GM18511 (cell line): ENCODE measurements around the gene VTN.
A peak's percentile ranks its signal among the peaks of the same experiment; 100 is the strongest.
"Not testable (repeated sequence)": the region's sequence is repeated elsewhere in the genome, so short reads cannot be mapped to it uniquely, and the experiment has no call there.

ENCODE experiments used
- ATAC-seq: cut with Tn5 transposase; IDR thresholded peaks from one replicate; pipeline ENCODE4 v1.9.1; 2021; ENCODE audit warnings: mild to moderate bottlenecking, moderate library complexity; ENCODE audit not compliant: unreplicated experiment

The VTN gene

GRCh38 chr17:28344011-28344410, 26.1 kb downstream of the VTN start:
- no peak for ATAC-seq

- ATAC-seq: no peak
Observed at GRCh38 chr17:28343491-28343932, 26.6 kb downstream of the VTN start.

GRCh38 chr17:28342313-28342712, 27.8 kb downstream of the VTN start:
- no peak for ATAC-seq

- ATAC-seq: no peak
Observed at GRCh38 chr17:28341516-28341915, 28.6 kb downstream of the VTN start.

- no peak for ATAC-seq
Observed at GRCh38 chr17:28340374-28340773, 29.7 kb downstream of the VTN start.

- no peak for ATAC-seq
Observed at GRCh38 chr17:28339431-28339830, 30.7 kb downstream of the VTN start.

- ATAC-seq: not testable (repeated sequence)
Observed at GRCh38 chr17:28338769-28339212, 31.3 kb downstream of the VTN start.

- no peak for ATAC-seq
Observed at GRCh38 chr17:28338056-28338768, 31.9 kb downstream of the VTN start.

- no peak for ATAC-seq
Observed at GRCh38 chr17:28335959-28336871, 33.9 kb downstream of the VTN start.

- peak; percentile 97 for ATAC-seq
Observed at GRCh38 chr17:28335201-28335958, 34.7 kb downstream of the VTN start, which contains the start of the genes IFT20 and TNFAIP1. IFT20 (minus strand) TSS chr17:28335472; CDS start chr17:28331985, 3,487 bp downstream. TNFAIP1 (plus strand) TSS chr17:28335761; CDS start chr17:28339522, 3,761 bp downstream.

GRCh38 chr17:28334666-28335200, 35.4 kb downstream of the VTN start:
- no peak for ATAC-seq

GRCh38 chr17:28334171-28334570, 35.9 kb downstream of the VTN start:
- ATAC-seq: no peak

- no peak for ATAC-seq
Observed at GRCh38 chr17:28333083-28333746, 36.9 kb downstream of the VTN start.

GRCh38 chr17:28331891-28332420, 38.2 kb downstream of the VTN start:
- ATAC-seq: no peak

- ATAC-seq: no peak
Observed at GRCh38 chr17:28330671-28331070, 39.4 kb downstream of the VTN start.

- no peak for ATAC-seq
Observed at GRCh38 chr17:28328325-28328724, 41.8 kb downstream of the VTN start.

- ATAC-seq: no peak
Observed at GRCh38 chr17:28327709-28328108, 42.4 kb downstream of the VTN start.

GRCh38 chr17:28327031-28327607, 43.0 kb downstream of the VTN start:
- no peak for ATAC-seq

- no peak for ATAC-seq
Observed at GRCh38 chr17:28326114-28326513, 44.0 kb downstream of the VTN start.

- no peak for ATAC-seq
Observed at GRCh38 chr17:28325211-28325610, 44.9 kb downstream of the VTN start.
